ENCODE data around the gene FAM168B. TPM values are rescaled to one million over a fixed set of nuclear protein-coding genes. Genes with fewer than 3 reads are reported as not detected.

The FAM168B gene
- total and polyA plus RNA-seq, 2 of the 13 experiments (the other 11 are each of a cell fraction or from before 2014, with no cell fraction given), result 64.5 to 113 TPM

- peak; percentile 79 for TF ChIP-seq ARID4A (CRISPR knock-in tag; IDR thresholded peaks at IDR 0.05; ENCODE audit: borderline replicate concordance)
- TF ChIP-seq ZNF609 (CRISPR knock-in tag; IDR thresholded peaks at IDR 0.05; ENCODE audit: borderline replicate concordance), result peak; percentile 37; the same call in 1 of the 2 replicates
- peak; percentile 47; the same call in 1 of the 2 replicates for TF ChIP-seq MTA1 (CRISPR knock-in tag; IDR thresholded peaks at IDR 0.05; ENCODE audit: borderline replicate concordance)
- TF ChIP-seq HMGA1 (CRISPR knock-in tag; conservative IDR thresholded peaks at IDR 0.05), result no peak
- peak; percentile 36; the same call in 1 of the 2 replicates for TF ChIP-seq ZNF12 (CRISPR knock-in tag; IDR thresholded peaks at IDR 0.05)
- TF ChIP-seq IRF2 (CRISPR knock-in tag; IDR thresholded peaks at IDR 0.05), result peak; percentile 75; the same call in 1 of the 2 replicates
- no peak for TF ChIP-seq ATF5 (CRISPR knock-in tag; IDR thresholded peaks at IDR 0.05; ENCODE audit: low read depth)
- TF ChIP-seq ETV5 (CRISPR knock-in tag; IDR thresholded peaks at IDR 0.05; ENCODE audit: borderline replicate concordance), result peak; percentile 74; the same call in 1 of the 2 replicates
- TF ChIP-seq PAXIP1 (CRISPR knock-in tag; conservative IDR thresholded peaks at IDR 0.05), result peak; percentile 46
- TF ChIP-seq GABPB1 (CRISPR knock-in tag; IDR thresholded peaks at IDR 0.05), result peak; percentile 56; the same call in 1 of the 2 replicates
- TF ChIP-seq RAD51 (IDR thresholded peaks at IDR 0.05; ENCODE audit: borderline replicate concordance), result 0 out of 2 replicates have a peak, but pooled peaks have one; percentile 8
- no peak for TF ChIP-seq SMAD9 (CRISPR knock-in tag; IDR thresholded peaks at IDR 0.05)
- TF ChIP-seq ADNP (CRISPR knock-in tag; IDR thresholded peaks at IDR 0.05), result no peak
- 0 out of 2 replicates have a peak, but pooled peaks have one; percentile 59 for TF ChIP-seq ZC3H4 (CRISPR knock-in tag; IDR thresholded peaks at IDR 0.05; ENCODE audit: borderline replicate concordance)
Observed at GRCh38 chr2:131105950-131106801, 12.9 kb upstream of the FAM168B start (continued).

Data from HepG2 (cell line).